VCaP (cell line): ENCODE data around the gene SELENOM.

Experiments used
- H3K27ac ChIP-seq: fragments of 450-650 bp; 2 replicates; pipeline ENCODE4 v1.5.1; 2017
- TF ChIP-seq, protein P1 (sequence below): fragments of 450-650 bp; conservative IDR thresholded peaks from 2 replicates; pipeline ENCODE4 v1.5.1; 2017; ENCODE audit warnings: mild to moderate bottlenecking, moderate library complexity

The SELENOM gene

DNA sequence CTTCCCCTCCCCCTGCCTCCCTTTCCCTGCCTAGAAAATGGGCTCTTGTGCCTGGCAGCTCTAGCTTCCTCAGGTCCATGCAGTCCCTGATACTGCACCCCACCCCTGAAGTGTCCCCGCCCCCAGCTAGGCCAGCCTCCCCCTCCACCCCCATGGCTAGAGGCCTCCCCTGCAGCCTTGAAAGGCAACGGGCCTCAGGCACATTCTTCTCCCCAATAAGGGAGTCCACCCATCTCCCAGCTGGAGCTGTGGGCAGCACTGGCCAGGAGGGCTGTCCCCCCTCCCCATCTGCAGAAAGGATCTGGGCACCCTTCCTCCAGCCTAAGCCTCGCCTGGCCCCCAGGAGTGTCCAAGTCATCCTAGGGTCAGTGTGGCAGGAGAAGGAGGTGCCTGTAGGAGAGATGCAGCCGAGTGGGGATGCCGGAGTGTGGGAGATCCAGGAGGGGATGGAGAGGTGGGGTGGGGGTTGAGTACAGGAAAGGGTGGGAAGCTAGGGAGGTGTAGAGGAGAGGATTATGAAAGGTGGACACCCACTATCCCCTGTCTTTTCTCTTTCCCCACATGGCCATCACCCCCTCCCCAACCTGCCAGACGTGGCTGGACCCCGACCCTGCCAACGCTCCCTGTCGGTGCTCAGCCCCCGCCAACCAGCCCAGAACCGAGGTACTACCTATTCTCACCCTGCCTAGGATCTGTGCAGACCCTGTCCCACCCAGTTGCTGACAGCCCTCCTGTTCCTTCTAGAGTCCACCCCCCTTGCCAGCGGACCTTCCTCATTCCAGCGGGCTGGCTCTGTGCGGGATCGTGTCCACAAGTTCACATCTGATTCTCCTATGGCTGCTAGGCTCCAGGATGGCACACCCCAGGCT, 16.9 kb downstream of the SELENOM start:
- TF ChIP-seq, protein P1, sequence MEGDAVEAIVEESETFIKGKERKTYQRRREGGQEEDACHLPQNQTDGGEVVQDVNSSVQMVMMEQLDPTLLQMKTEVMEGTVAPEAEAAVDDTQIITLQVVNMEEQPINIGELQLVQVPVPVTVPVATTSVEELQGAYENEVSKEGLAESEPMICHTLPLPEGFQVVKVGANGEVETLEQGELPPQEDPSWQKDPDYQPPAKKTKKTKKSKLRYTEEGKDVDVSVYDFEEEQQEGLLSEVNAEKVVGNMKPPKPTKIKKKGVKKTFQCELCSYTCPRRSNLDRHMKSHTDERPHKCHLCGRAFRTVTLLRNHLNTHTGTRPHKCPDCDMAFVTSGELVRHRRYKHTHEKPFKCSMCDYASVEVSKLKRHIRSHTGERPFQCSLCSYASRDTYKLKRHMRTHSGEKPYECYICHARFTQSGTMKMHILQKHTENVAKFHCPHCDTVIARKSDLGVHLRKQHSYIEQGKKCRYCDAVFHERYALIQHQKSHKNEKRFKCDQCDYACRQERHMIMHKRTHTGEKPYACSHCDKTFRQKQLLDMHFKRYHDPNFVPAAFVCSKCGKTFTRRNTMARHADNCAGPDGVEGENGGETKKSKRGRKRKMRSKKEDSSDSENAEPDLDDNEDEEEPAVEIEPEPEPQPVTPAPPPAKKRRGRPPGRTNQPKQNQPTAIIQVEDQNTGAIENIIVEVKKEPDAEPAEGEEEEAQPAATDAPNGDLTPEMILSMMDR = no peak
- H3K27ac ChIP-seq = no peak overlapping the region

DNA sequence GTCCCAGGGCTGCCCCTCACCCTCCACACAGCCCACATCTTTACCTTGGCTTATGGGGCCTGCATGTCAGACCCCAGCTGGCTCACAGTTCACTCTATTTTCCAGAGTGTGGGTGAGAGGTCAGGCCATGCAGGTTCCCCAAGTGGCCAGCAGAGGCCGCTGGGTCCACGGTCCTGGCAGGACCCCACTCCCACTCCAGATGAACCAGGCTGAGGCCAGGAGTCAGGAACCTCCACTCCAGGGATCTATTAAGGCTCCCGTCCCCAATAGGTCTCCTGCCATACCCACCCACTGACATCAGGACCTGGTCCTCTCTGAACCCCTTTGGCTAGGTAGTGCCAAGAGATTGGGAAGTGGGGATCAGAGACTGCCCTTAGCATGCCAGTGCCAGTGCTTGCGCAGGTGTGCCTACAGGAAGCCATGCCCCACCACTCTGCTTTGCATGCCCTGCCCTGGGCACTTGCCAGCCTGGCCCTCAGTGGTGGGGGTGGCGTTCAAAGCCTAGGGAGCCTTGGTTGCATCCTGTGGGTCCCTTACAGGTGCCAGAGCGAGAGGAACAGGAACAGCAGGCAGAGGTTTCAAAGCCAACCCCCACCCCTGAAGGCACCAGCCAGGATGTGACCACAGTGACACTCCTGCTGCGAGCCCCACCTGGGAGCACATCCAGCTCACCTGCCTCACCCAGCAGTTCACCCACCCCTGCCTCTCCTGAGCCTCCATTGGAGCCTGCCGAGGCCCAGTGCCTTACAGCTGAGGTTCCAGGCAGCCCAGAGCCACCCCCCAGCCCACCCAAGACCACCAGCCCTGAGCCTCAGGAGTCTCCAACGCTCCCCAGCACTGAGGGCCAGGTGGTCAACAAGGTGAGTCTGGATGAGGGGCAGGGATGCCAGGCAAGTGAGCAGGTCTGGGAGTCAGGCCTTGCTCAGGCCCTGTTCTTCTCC, 17.9 kb downstream of the SELENOM start:
- H3K27ac ChIP-seq = no peak overlapping the region
- TF ChIP-seq, protein P1 = peak; percentile 86

DNA sequence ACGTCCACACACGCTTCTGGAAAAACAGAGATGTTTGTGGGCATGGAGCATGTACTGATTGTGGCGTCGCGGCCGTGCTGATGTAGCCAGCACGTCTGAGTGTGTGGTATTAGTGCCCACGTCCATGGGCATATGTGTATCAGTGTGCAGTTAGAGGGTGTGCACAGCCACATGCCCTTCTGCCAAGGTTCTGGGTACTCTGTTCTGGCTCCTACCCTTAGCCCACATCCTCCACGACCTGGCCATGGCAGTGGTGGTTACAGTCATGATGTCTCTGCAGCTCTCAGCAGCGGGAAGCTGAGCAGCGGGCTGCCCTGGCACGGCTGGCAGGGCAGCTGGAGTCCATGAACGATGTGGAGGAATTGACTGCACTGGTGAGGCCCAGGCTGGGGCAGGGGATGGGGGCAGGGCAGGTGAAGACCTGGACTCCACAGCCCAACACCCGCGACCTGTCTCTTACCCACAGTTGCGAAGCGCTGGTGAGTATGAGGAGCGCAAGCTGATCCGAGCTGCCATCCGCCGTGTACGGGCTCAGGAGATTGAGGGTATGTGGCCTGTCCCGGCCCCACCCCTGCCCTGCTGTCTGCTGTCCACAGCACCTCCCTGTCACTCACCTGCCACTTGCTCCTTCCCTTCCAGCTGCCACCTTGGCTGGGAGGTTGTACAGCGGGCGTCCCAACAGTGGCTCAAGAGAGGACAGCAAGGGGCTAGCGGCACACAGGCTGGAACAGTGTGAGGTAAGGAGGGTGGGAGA, 19.0 kb downstream of the SELENOM start:
- TF ChIP-seq, protein P1 = no peak
- no peak overlapping the region for H3K27ac ChIP-seq

DNA sequence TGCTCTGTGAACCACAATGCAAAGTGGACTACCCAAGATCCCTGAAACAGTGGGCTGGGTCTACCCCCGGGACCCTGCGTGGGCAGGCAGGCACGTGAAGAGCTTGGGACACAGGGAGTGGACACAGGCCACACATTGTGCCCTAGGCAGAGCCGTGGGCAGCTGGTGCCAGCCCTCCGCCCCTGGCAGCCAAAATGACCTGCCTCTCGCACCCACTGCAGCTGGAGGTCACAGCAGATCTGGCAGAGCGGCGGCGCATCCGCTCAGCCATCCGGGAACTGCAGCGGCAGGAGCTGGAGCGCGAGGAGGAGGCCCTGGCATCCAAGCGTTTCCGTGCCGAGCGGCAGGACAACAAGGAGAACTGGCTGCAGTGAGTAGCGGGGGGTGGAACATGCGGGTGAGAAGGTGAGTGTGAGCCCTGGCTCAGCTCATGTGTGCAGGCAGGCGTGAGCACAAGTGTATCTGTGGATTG, 19.6 kb downstream of the SELENOM start:
- no peak overlapping the region for H3K27ac ChIP-seq
- TF ChIP-seq, protein P1 = no peak

DNA sequence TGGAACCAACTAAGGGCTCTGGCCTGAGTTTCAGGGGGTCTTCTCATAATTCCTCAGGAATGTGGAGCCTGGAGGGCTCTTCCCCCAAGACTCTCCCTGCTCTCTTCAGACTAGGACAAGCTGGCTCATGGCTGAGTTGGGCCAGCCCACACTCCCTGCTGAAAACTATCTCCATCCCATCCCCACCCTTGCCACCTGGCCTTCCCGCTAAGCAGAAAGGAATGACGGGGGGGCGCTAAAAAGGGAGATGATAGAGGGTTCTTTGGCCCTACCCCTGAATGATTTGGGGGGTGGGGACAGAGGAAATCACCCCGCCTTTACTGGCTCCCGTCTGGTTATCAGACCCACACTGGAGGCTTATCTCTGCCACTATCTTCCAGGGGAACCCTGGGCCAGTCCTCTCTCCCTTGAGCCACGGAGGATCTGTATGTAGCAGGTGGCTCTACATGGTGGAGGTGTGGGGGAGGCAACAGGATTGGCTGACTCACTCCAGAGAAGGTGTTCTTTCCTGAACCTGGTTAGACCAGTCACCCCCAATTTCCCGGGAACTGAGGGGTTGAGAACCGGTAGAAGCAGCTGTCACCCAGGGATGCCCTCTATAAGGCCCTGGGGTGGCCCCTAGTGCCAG, 20.6 kb downstream of the SELENOM start:
- H3K27ac ChIP-seq = no peak overlapping the region
- TF ChIP-seq, protein P1 = no peak

DNA sequence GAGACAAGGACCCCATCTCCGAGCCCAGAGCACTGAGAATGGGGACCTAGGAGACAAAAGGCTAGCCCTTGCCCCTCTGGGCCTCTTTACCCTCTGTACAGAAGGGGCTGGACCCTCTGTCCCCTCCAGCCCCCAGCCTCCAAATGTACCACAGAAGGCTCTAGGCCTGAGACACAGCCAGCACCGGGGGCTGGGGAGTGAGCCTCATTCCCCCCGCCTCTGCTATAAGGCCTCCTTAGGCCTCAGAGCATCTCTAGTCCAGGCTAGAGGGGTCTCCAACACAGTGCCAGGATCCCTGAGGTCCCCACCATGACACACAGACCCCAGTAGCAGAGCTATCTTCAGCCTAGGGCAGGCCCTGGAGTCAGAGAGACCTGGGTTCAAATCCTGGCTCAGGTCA, 21.4 kb downstream of the SELENOM start:
- TF ChIP-seq, protein P1 = no peak
- H3K27ac ChIP-seq = no peak overlapping the region
